ENCODE measurements around the gene GDF2.

DNA sequence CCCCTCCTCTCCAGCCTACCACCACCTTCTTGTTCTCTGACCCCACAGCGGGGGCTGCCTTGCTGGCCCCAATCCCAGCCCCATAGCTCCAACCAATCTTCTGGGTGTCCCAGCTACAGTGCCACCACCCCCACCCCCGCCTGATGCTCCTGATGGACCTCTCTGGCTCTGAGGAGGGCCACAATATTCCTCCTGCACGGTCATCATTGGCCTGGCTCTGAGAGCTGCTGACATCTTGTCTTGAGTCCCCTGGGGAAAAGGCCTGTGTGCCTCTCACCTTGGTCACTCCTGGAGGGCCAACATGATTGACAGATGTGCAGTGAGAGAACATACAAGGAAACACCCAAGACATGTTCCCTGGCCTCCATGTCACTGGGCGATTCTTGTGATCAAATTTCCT lies 7.6 kb downstream of the GDF2 start:
- no peak for TF ChIP-seq POLR2A (IDR thresholded peaks at IDR 0.05)
- TF ChIP-seq, protein P1, sequence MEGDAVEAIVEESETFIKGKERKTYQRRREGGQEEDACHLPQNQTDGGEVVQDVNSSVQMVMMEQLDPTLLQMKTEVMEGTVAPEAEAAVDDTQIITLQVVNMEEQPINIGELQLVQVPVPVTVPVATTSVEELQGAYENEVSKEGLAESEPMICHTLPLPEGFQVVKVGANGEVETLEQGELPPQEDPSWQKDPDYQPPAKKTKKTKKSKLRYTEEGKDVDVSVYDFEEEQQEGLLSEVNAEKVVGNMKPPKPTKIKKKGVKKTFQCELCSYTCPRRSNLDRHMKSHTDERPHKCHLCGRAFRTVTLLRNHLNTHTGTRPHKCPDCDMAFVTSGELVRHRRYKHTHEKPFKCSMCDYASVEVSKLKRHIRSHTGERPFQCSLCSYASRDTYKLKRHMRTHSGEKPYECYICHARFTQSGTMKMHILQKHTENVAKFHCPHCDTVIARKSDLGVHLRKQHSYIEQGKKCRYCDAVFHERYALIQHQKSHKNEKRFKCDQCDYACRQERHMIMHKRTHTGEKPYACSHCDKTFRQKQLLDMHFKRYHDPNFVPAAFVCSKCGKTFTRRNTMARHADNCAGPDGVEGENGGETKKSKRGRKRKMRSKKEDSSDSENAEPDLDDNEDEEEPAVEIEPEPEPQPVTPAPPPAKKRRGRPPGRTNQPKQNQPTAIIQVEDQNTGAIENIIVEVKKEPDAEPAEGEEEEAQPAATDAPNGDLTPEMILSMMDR (IDR thresholded peaks at IDR 0.05), result no peak

All from testis (tissue), 2 donors.